HepG2 (cell line): Measurements from ENCODE around the gene IQCK.

Experiments used
- EP300 ChIP-seq, 3 experiments: sonication (generic) in 1 of 3; formaldehyde crosslinking in 1 of 3; IDR thresholded peaks; 2 replicates each; pipeline versions ENCODE4 v1.5.1 to v1.6.1; 2011 to 2020; ENCODE audit warnings: low read depth in 2 of 3, low read length in 2 of 3, borderline replicate concordance in 1 of 3, improper control_type of control experiment in 1 of 3, mild to moderate bottlenecking in 1 of 3, missing genetic modification reagents in 1 of 3, moderate library complexity in 1 of 3
- ETV6 ChIP-seq: sonication (generic); formaldehyde crosslinking; conservative IDR thresholded peaks from 2 replicates; pipeline ENCODE4 v1.4.0; 2020; ENCODE audit warnings: missing genetic modification reagents
- MED1 ChIP-seq: sonication (generic); formaldehyde crosslinking; IDR thresholded peaks from 2 replicates; pipeline ENCODE4 v1.4.0; 2020; ENCODE audit warnings: missing genetic modification reagents
- THYN1 ChIP-seq: sonication (generic); formaldehyde crosslinking; IDR thresholded peaks from 2 replicates; pipeline ENCODE4 v1.8.1; 2023; ENCODE audit warnings: low read depth, mild to moderate bottlenecking, moderate library complexity, missing genetic modification reagents, borderline replicate concordance
- ZBTB21 ChIP-seq: sonication (generic); formaldehyde crosslinking; IDR thresholded peaks from 2 replicates; pipeline ENCODE4 v1.4.0; 2020; ENCODE audit warnings: missing genetic modification reagents
- ZNF501 ChIP-seq: sonication (generic); formaldehyde crosslinking; IDR thresholded peaks from 2 replicates; pipeline ENCODE4 v1.5.1; 2020; ENCODE audit warnings: mild to moderate bottlenecking, moderate library complexity, missing genetic modification reagents
- TF ChIP-seq, protein P1 (sequence below): sonication (generic); formaldehyde crosslinking; IDR thresholded peaks from 2 replicates; pipeline ENCODE4 v1.4.0; 2020; ENCODE audit warnings: missing genetic modification reagents, mild to moderate bottlenecking, borderline replicate concordance
- TF ChIP-seq, protein P2 (sequence below): sonication (generic); formaldehyde crosslinking; IDR thresholded peaks from 2 replicates; pipeline ENCODE4 v1.5.0; 2020; ENCODE audit warnings: mild to moderate bottlenecking, missing genetic modification reagents, moderate library complexity

- TF ChIP-seq THYN1 (CRISPR knock-in tag), result no peak
- no peak for TF ChIP-seq MED1 (CRISPR knock-in tag)
- TF ChIP-seq, protein P1, sequence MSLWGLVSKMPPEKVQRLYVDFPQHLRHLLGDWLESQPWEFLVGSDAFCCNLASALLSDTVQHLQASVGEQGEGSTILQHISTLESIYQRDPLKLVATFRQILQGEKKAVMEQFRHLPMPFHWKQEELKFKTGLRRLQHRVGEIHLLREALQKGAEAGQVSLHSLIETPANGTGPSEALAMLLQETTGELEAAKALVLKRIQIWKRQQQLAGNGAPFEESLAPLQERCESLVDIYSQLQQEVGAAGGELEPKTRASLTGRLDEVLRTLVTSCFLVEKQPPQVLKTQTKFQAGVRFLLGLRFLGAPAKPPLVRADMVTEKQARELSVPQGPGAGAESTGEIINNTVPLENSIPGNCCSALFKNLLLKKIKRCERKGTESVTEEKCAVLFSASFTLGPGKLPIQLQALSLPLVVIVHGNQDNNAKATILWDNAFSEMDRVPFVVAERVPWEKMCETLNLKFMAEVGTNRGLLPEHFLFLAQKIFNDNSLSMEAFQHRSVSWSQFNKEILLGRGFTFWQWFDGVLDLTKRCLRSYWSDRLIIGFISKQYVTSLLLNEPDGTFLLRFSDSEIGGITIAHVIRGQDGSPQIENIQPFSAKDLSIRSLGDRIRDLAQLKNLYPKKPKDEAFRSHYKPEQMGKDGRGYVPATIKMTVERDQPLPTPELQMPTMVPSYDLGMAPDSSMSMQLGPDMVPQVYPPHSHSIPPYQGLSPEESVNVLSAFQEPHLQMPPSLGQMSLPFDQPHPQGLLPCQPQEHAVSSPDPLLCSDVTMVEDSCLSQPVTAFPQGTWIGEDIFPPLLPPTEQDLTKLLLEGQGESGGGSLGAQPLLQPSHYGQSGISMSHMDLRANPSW (CRISPR knock-in tag), result no peak
- no peak for TF ChIP-seq ZBTB21 (CRISPR knock-in tag)
- TF ChIP-seq ZNF501 (CRISPR knock-in tag), result no peak
- TF ChIP-seq EP300 (IDR thresholded peaks at IDR 0.05; ENCODE audit: low read depth in 2 of 2, low read length in 2 of 2), result no peak
- TF ChIP-seq EP300 (CRISPR knock-in tag; IDR thresholded peaks at IDR 0.05; ENCODE audit: borderline replicate concordance), result no peak
- TF ChIP-seq, protein P2, sequence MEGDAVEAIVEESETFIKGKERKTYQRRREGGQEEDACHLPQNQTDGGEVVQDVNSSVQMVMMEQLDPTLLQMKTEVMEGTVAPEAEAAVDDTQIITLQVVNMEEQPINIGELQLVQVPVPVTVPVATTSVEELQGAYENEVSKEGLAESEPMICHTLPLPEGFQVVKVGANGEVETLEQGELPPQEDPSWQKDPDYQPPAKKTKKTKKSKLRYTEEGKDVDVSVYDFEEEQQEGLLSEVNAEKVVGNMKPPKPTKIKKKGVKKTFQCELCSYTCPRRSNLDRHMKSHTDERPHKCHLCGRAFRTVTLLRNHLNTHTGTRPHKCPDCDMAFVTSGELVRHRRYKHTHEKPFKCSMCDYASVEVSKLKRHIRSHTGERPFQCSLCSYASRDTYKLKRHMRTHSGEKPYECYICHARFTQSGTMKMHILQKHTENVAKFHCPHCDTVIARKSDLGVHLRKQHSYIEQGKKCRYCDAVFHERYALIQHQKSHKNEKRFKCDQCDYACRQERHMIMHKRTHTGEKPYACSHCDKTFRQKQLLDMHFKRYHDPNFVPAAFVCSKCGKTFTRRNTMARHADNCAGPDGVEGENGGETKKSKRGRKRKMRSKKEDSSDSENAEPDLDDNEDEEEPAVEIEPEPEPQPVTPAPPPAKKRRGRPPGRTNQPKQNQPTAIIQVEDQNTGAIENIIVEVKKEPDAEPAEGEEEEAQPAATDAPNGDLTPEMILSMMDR (CRISPR knock-in tag), result no peak
- TF ChIP-seq ETV6, result no peak
Observed at GRCh38 chr16:19751478-19752385, 33.7 kb downstream of the IQCK start.
